ENCODE data around the gene AFF2. TPM values are rescaled to one million over a fixed set of nuclear protein-coding genes. Genes with fewer than 3 reads are reported as not detected.

Gene AFF2
- total and polyA plus RNA-seq, 7 donors, result 0.01 to 0.32 (median 0.11) TPM; not detected in 1

- H3K27ac ChIP-seq, result no peak overlapping the region
- DNase-seq (no peak), ATAC-seq (no peak)
- no peak for TF ChIP-seq CTCF (IDR thresholded peaks at IDR 0.05)
- no peaks in the 10 kb centered on the region for H3K27me3 ChIP-seq (ENCODE audit: insufficient read depth in 3 of 3, low read length in 2 of 3)
- H3K36me3 ChIP-seq (ENCODE audit: insufficient read depth in 1 of 2, low read depth in 1 of 2), result no peaks in the 10 kb centered on the region
- no peaks in the 10 kb centered on the region for H3K4me1 ChIP-seq
- H3K4me3 ChIP-seq, result no peak overlapping the region
- intact Hi-C loops (cut with DNase I), result no loop called here
- no peaks in the 10 kb centered on the region for H3K9me3 ChIP-seq
- 55 to 75% (median 72%) methylated on average over 2 of the region's 2 CpGs for WGBS, 3 donors
These were observed 68.3 kb downstream of the AFF2 start for GRCh38 chrX:148568763-148569162.

- no peaks in the 10 kb centered on the region for H3K4me1 ChIP-seq
- intact Hi-C loops (cut with DNase I), result no loop called here
These were observed 71.9 kb downstream of the AFF2 start for GRCh38 chrX:148572337-148572736.

GRCh38 chrX:148573119-148573518 lies 72.7 kb downstream of the AFF2 start:
- H3K36me3 ChIP-seq (ENCODE audit: insufficient read depth in 1 of 2, low read depth in 1 of 2), result no peaks in the 10 kb centered on the region
- no peak for DNase-seq
- H3K27ac ChIP-seq, result no peak overlapping the region
- H3K4me1 ChIP-seq, result no peaks in the 10 kb centered on the region
- 74 to 83% (median 82%) methylated on average over 4 of the region's 4 CpGs for WGBS, 3 donors
- no peaks in the 10 kb centered on the region for H3K9me3 ChIP-seq
- TF ChIP-seq CTCF (IDR thresholded peaks at IDR 0.05), result no peak
- no peak for ATAC-seq
- intact Hi-C loops (cut with DNase I), result no loop called here
- H3K4me3 ChIP-seq, result no peak overlapping the region
- H3K27me3 ChIP-seq (ENCODE audit: insufficient read depth in 3 of 3, low read length in 2 of 3), result no peaks in the 10 kb centered on the region

More at GRCh38 chrX:148572337-148572736, 71.9 kb downstream of the AFF2 start:
- TF ChIP-seq CTCF (IDR thresholded peaks at IDR 0.05), result no peak
- Histone ChIP-seq H3K27me3 (ENCODE audit: insufficient read depth in 3 of 3, low read length in 2 of 3) (no peaks in the 10 kb centered on the region), H3K9me3 (no peaks in the 10 kb centered on the region), H3K27ac (no peak overlapping the region), H3K4me3 (no peak overlapping the region), H3K36me3 (ENCODE audit: insufficient read depth in 1 of 2, low read depth in 1 of 2) (no peaks in the 10 kb centered on the region)
- no peak for ATAC-seq
- 85 to 92% (median 91%) methylated on average over 4 of the region's 4 CpGs for WGBS, 3 donors
- no peak for DNase-seq

GRCh38 chrX:148574237-148574973 lies 74.0 kb downstream of the AFF2 start:
- Histone ChIP-seq H3K9me3 (no peaks in the 10 kb centered on the region), H3K4me1 (no peaks in the 10 kb centered on the region), H3K36me3 (ENCODE audit: insufficient read depth in 1 of 2, low read depth in 1 of 2) (no peaks in the 10 kb centered on the region), H3K27me3 (ENCODE audit: insufficient read depth in 3 of 3, low read length in 2 of 3) (no peaks in the 10 kb centered on the region), H3K27ac (no peak overlapping the region), H3K4me3 (no peak overlapping the region)
- ATAC-seq (no peak), DNase-seq (no peak)
- WGBS, 3 donors, result 65 to 73% (median 70%) methylated on average over 3 of the region's 3 CpGs
- TF ChIP-seq CTCF (IDR thresholded peaks at IDR 0.05), result no peak
- intact Hi-C loops (cut with DNase I), result no loop called here

GRCh38 chrX:148576396-148576795 lies 76.0 kb downstream of the AFF2 start:
- ATAC-seq (no peak), DNase-seq (no peak)
- no peak overlapping the region for H3K27ac ChIP-seq
- H3K36me3 ChIP-seq (ENCODE audit: insufficient read depth in 1 of 2, low read depth in 1 of 2), result no peaks in the 10 kb centered on the region
- TF ChIP-seq CTCF (IDR thresholded peaks at IDR 0.05), result no peak
- H3K27me3 ChIP-seq (ENCODE audit: insufficient read depth in 3 of 3, low read length in 2 of 3), result no peaks in the 10 kb centered on the region
- H3K4me1 ChIP-seq, result no peaks in the 10 kb centered on the region
- intact Hi-C loops (cut with DNase I), result no loop called here
- no peaks in the 10 kb centered on the region for H3K9me3 ChIP-seq
- no peak overlapping the region for H3K4me3 ChIP-seq
- 58 to 67% (median 63%) methylated on average over 6 of the region's 6 CpGs for WGBS, 3 donors

Data from psoas muscle (tissue), 8 donors.